ENCODE measurements around the gene P2RY13. TPM values are rescaled to one million over a fixed set of nuclear protein-coding genes. Genes with fewer than 3 reads are reported as not detected.

Gene P2RY13
- polyA plus RNA-seq, 1 experiment = not detected

DNA sequence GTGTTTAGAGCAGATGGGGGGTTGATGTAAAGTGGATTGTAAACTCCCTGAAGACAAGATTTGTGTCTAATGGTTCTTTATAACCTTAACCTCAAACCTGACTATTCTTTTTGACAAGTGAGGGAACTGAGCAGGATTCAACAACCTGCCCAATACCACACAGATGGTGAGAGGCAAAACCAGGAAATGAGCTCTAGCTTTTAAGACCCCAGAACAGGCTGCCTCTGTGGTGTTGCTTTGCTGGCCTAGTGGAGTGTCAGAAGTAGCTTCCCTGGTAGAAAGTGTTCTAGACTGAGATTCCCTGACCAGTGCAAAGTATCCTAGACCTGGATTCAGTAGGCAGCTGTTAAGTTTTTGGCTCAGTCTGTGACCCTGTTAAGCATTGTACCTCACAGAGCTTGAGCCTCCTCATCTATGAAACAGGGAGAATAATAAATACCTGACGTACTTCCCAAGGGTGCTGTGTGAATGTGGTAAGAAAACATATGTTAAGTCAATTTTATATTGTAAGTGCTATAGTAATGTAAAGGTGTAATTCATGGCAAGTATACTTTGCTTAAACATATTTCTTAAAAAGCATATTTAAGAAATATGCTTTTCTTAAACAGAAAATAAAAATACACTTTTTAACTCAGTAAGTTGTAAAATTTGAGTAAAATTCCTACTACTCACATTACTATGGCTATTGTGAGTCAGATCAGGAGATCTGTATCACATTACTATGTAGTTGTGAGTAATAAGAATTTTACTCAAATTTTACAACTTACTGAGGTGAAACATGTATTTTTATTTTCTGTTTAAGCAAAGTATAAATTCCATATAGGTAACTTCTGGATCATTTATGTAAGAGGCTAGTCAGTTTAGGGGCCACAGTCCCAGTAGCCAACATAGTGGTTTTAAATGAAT lies 21.5 kb downstream of the P2RY13 start:
- Histone ChIP-seq H3K27me3 (ENCODE audit: control insufficient read depth, insufficient read depth, low read length) (no peaks in the 10 kb centered on the region; the same call in 1 of the 2 replicates), H3K4me3 (ENCODE audit: low read depth, low read length) (no peak overlapping the region), H3K36me3 (ENCODE audit: control insufficient read depth, insufficient read depth, low read length) (no peaks in the 10 kb centered on the region)
- TF ChIP-seq, protein P1, sequence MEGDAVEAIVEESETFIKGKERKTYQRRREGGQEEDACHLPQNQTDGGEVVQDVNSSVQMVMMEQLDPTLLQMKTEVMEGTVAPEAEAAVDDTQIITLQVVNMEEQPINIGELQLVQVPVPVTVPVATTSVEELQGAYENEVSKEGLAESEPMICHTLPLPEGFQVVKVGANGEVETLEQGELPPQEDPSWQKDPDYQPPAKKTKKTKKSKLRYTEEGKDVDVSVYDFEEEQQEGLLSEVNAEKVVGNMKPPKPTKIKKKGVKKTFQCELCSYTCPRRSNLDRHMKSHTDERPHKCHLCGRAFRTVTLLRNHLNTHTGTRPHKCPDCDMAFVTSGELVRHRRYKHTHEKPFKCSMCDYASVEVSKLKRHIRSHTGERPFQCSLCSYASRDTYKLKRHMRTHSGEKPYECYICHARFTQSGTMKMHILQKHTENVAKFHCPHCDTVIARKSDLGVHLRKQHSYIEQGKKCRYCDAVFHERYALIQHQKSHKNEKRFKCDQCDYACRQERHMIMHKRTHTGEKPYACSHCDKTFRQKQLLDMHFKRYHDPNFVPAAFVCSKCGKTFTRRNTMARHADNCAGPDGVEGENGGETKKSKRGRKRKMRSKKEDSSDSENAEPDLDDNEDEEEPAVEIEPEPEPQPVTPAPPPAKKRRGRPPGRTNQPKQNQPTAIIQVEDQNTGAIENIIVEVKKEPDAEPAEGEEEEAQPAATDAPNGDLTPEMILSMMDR (IDR thresholded peaks at IDR 0.05; ENCODE audit: insufficient read depth, low read depth, low read length) = no peak
- POLR2A ChIA-PET = no interaction called here
- DNase-seq (ENCODE audit: low read depth) = no peak
- CTCF ChIA-PET = interaction anchor here (0.7 to 4.2 kb wide), 3 partner anchors 9 to 34 kb away, joined by 3 to 17 read pairs (median 3); no protein-coding TSS in a partner anchor

DNA sequence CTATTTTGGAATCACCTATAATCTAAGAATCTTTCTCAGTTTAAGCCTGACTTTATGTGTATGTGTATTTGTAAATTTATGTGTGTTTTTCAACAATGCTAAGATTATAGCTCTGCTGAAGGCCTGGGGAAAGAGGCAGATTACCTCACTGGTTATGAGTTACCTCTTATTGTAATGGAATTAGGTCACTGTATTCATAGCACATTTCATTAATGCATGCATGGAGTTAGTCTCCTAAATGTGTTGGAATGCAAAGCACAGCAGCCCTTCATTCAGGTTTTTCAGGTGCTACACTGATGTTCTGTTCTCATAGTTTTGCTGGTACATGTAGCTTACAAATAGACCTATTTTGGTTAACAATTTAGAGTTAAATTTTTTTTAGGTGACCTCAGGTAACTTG lies 22.2 kb downstream of the P2RY13 start:
- TF ChIP-seq, protein P1 (IDR thresholded peaks at IDR 0.05; ENCODE audit: insufficient read depth, low read depth, low read length) = no peak
- no peak for DNase-seq (ENCODE audit: low read depth)
- CTCF ChIA-PET = interaction anchor here (0.8 to 4.2 kb wide), 2 partner anchors 9 to 21 kb away, joined by 3 to 17 read pairs; no protein-coding TSS in a partner anchor
- no peaks in the 10 kb centered on the region for H3K36me3 ChIP-seq (ENCODE audit: control insufficient read depth, insufficient read depth, low read length)
- no peak overlapping the region for H3K4me3 ChIP-seq (ENCODE audit: low read depth, low read length)
- POLR2A ChIA-PET = no interaction called here
- H3K27me3 ChIP-seq (ENCODE audit: control insufficient read depth, insufficient read depth, low read length) = no peaks in the 10 kb centered on the region; the same call in 1 of the 2 replicates

DNA sequence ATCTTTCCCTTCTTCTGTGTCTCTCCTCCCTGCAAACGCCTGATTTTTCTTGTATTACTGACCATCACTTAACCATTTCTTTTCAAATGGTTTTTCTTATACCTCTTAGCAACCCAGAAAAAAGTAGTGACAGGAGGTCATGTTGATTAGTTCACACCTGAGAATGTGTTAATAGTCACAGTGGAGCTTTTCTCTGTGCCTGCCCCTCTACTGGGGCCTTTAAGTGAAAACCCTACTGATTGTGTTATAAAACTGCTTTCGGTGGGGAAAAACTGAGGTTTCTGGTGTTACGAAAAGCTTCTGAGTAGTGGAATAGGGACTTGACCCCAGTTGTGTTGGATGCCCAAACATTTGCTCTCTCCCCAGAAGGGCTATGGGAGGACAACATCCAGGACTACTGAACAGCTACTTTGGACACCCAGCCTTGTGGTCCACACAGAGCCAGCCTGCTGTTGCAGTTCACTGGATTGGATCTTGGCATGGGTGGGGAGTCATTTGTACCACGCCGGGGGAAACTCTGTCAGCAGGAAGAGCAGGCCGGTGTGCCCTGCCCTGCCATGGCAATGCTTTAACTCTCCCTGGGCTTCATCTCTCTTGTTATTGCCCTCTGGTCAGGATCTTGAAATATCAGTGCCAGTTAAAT lies 23.1 kb downstream of the P2RY13 start:
- Histone ChIP-seq H3K36me3 (ENCODE audit: control insufficient read depth, insufficient read depth, low read length) (no peaks in the 10 kb centered on the region), H3K4me3 (ENCODE audit: low read depth, low read length) (no peak overlapping the region), H3K27me3 (ENCODE audit: control insufficient read depth, insufficient read depth, low read length) (no peaks in the 10 kb centered on the region; the same call in 1 of the 2 replicates)
- ChIA-PET POLR2A (no interaction called here), CTCF (interaction anchor here (4.2 kb wide), 1 partner anchor 22 kb away, joined by 17 read pairs; no protein-coding TSS in a partner anchor)
- TF ChIP-seq, protein P1 (IDR thresholded peaks at IDR 0.05; ENCODE audit: insufficient read depth, low read depth, low read length) = no peak
- DNase-seq (ENCODE audit: low read depth) = no peak

DNA sequence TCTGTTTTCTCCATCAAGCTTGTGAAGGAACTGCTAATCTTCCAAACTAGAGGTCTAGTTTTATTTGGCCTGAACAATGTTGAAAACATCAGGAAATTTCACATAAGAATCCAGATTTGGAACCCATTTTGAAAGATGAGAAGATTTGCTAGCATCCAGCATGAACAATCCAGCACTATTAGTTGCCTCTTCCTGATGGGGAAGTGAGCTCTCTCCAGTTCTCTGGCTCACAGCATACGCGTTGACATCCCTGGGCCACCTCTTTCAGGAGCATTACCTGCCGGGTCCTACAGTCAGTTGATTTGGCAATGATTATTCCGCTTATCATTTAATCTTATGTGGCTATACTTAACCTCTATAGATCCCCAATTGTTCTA lies 23.6 kb downstream of the P2RY13 start:
- no peaks in the 10 kb centered on the region; the same call in 1 of the 2 replicates for H3K27me3 ChIP-seq (ENCODE audit: control insufficient read depth, insufficient read depth, low read length)
- CTCF ChIA-PET = interaction anchor here (4.2 kb wide), 1 partner anchor 22 kb away, joined by 17 read pairs; no protein-coding TSS in a partner anchor
- POLR2A ChIA-PET = no interaction called here
- TF ChIP-seq, protein P1 (IDR thresholded peaks at IDR 0.05; ENCODE audit: insufficient read depth, low read depth, low read length) = no peak
- no peak overlapping the region for H3K4me3 ChIP-seq (ENCODE audit: low read depth, low read length)
- H3K36me3 ChIP-seq (ENCODE audit: control insufficient read depth, insufficient read depth, low read length) = no peaks in the 10 kb centered on the region
- DNase-seq (ENCODE audit: low read depth) = no peak
